ENCODE data around the gene PPM1F. TPM values are rescaled to one million over a fixed set of nuclear protein-coding genes. Genes with fewer than 3 reads are reported as not detected.
A peak's percentile ranks its signal among the peaks of the same experiment; 100 is the strongest.

Gene PPM1F
- total RNA-seq, 1 donor from 2014 or later: 8.4 TPM

DNA sequence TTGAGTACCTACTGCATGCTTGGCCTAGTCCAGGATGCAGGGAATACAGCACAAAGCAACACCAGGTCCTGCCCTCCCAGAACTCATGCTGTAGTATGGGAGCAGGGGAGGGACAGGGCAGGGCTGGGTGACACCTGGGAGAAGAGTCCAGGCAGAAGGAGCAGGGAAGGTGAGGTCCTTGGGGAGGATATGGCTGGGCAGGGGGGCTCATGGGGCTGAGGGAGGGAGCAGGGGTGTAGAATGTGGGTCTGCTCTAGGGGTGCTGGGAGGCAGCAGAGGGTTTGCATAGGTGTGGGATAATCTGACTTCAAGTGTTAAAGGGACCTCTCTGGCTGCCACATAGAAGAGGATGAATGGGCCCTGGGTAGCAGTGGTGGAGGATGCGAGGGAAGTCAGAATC is 25.2 kb upstream of the PPM1F start:
- ATAC-seq: no peak
- DNase-seq (ENCODE audit: low spot score): no peak

DNA sequence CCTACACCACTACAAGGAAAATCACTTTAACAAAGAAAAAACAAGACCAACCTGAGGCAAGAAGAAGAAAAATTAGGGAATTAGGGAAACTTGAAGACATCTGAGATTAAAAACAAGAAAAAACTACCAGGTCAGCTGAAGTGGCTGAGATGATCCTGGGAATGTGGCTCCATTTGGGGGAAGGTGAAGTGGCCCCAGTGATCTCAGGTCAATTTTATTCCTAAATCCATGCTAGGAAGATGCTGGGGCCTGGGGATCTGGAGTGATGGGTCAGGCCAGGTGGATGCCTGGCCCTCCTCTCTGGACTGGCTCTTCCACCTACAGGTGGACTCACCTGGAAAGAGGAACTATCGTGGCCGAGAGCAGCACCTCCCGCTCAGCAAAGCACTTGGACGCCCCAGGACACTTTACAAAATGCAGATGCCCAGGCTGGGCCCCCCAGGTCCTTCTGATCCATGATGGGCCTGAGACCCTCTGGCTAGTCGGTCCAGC is 23.3 kb upstream of the PPM1F start:
- DNase-seq (ENCODE audit: low spot score): no peak
- no peak for ATAC-seq

DNA sequence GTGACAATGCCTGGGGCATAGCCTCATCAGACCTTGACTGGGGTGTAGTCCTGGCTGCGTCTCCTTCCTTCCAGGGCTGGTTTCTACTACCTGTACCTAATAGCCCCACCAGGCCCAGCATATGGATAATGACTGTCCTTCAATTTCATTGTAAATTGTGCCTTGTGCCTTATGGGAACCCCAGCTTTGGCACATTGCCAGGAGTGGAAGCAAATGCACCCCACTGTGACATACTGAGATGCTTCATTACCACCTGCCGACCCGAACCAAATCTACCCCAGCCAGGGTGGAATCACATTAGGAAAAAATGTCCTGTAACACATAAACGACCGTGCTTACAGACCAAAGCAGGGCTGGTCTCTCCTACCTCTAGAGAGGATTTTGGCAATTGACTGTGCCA is 22.6 kb upstream of the PPM1F start:
- DNase-seq (ENCODE audit: low spot score): no peak
- ATAC-seq: no peak

DNA sequence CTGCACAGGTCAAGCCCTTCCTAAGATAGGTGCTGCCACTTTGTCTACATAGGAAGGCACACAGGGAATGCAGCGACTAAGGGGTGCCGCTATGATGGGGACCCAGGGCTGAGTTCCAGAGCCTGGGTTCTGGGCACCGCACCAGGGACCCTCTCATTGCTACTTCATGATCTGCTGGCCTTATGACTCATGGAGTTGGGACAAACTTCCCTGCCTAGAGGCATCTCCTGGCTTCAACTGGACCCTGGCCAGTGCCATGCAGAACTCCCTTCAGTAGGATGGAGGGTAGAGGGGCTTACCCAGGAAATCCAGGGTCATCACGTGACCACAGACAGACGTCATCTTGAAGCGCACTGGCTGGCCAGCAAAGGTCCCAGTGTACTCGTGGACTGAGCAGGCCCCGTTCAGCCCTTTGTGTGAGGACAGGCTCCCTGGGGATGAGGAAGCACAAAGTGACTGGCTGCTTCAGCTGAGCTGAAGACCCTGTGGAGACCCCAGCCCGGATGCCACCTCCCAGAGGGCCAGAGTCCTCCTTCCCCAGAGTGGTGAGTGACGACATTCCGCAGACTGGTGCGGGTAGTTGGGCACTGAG is 21.5 kb upstream of the PPM1F start:
- ATAC-seq: no peak
- no peak for DNase-seq (ENCODE audit: low spot score)

DNA sequence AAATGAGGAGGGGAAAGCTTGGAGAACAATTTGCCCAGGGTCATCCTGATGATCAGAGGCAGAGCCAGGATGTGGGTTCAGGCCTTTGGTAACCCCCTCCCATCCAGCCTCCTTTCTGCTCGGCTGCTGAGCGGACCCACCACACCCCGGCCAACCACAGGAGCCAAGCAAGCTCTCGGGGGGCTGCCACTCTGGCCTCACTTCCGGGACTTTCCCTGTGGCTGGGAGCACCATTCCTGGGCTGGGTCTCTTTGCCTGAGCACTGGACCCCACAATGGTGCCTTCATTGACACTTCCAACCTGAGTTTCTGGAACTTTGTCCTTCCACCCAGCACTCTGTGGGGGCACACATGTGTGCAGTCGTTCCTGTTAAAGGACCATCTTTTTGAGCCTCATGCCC is 20.2 kb upstream of the PPM1F start:
- ATAC-seq (no peak), DNase-seq (ENCODE audit: low spot score) (no peak)

DNA sequence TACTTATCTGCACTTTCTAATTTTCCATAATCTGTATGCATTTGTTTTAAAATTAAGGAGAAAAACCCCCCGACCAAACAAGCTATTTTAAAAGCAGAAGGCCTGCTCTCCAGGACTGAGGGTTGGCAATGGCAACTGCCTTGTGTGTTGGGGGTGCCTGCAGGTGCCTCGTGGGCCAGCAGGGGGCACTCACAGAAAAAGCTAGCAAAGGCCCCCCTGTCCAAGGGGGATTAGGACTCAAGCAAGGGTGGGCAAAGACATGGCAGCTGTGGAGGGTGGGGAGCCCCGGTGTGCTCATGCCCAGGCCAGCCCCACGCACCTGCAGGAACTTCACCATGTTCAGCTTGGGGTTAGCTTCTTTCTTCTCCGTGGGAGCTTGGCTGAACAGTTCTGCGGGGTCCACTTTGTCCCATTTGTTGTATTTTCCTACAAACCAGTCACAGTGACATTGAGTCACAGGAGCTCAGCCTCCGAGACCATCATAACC is 19.7 kb upstream of the PPM1F start:
- DNase-seq (ENCODE audit: low spot score) (no peak), ATAC-seq (peak; percentile 79)

DNA sequence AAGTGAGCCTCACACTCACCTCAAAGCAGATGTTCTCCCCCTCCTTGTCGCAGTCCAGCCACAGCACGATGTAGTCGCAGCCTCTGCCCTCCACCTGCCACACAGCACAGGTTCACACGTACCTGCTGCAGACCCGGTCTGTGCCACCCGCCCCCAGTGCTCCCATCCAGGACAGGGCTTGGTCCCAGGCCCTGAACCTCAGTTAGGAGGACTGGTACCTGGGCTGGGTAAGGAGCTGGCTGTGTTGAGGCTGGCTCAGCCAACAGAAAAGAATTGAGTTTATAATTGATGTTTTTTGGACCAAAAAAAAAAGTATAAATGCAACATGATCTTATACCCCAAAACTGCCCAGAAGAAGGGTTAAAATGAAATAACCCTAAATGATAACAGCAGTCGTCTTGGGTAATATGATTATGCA is 19.2 kb upstream of the PPM1F start:
- ATAC-seq (no peak), DNase-seq (ENCODE audit: low spot score) (no peak)

DNA sequence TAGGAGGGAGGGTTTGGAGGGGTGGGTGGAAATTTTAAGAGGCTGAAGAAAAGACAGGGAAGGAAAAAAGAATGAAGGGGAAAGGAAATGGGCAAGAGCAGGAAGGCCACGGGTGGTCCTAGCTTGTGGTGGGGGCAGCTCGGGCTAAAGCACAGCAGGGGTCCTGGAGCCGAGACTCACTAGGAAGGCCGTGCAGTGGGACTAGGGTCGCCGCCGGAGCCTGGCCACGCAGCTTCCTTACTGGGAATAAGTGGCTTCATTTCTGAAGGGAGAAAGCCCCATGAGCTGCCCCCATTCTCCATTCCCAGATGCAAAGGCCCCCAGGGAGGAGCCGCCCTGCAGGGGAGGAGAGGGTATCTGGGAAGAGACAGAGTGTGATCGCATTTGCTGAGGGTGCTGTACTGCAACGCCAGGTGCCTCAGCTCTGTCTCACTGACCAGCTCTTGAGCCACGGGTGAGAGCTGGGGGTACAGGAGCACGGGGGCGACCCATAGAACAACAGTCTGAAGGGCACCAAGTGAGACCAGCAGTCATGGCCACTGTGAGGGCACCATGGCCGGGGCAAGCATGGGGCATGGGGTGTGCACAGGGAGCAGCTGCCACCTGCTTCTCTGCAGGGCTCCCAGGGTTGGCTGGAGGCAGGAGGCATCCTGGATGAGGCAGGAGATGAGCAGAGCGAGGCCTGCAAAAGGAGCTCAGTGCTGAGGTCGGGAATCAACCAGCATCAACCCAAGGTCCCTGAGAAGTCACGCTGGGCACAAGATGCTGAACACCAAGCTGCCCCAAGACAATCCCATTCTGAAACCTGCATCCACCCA is 18.4 kb upstream of the PPM1F start:
- DNase-seq (ENCODE audit: low spot score) (no peak), ATAC-seq (no peak)

DNA sequence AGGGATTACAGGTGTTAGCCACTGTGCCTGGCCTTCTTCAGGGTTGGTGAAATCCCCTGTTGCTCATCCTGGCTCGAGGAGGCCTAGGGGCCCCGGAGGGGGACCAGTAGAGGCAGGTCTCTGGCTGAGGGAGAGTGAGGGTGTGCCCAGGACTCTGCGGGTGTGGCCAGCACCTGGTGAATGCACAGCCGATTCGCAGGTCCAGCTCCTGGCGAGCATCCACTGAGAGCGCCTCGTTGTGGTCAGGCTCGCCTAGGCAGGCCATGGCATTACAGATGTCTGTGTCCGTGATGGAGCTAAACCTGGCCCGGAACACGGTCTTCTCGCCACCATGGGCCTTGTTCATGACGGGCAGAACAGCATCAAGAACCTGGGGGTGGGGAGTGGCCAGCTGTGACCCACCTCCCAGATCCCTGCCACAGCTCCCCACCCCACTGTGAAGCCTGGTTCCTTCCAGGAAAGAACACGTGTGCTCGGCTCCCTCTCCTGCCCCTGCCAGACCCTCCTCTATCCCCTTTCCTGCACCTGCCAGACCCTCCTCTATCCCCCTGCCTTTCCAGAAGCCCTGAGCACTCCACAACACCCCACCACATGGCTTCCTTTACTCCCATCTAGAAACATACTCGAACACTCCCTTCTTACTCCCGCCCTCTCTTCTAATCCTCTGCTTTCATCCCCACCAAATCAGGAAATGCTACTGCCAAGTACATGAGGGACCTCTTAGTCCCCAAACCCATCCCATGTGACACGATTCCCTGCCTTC is 17.6 kb upstream of the PPM1F start:
- ATAC-seq: no peak

DNA sequence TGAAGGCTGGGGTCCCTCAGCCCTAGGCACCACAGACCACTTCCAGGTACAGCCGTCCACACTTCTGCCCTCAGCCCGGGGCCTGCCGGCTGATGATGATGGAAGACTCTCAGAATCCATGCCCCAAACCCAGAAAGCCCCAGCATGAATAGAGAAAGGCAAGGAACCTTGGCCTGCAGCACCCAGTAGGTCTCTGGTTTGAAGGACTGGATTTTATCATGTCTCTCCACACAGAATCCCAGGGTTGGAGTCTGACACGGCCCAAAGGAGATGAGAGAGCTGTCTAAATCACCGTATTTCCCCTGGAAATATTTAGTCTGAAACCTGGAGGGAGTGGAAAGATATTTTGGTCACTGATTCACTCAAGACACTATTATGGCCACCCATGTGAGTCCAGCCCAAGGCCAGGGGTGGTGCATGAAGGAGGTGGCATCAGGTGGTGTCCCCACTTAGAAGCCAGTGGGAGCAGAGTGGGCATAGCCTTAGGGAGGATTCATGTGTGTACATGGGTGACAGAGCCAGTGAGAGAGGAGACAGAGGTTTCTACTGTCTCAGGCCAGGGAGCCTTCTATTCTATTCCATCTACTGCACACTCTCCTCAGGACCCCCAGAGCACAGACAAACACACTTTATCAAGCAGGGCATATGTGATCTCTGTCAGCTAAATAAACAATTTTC is 15.9 kb upstream of the PPM1F start:
- DNase-seq (ENCODE audit: low spot score): no peak
- no peak for ATAC-seq

More for the DNA sequence above, 17.6 kb upstream of the PPM1F start:
- no peak for DNase-seq (ENCODE audit: low spot score)

DNA sequence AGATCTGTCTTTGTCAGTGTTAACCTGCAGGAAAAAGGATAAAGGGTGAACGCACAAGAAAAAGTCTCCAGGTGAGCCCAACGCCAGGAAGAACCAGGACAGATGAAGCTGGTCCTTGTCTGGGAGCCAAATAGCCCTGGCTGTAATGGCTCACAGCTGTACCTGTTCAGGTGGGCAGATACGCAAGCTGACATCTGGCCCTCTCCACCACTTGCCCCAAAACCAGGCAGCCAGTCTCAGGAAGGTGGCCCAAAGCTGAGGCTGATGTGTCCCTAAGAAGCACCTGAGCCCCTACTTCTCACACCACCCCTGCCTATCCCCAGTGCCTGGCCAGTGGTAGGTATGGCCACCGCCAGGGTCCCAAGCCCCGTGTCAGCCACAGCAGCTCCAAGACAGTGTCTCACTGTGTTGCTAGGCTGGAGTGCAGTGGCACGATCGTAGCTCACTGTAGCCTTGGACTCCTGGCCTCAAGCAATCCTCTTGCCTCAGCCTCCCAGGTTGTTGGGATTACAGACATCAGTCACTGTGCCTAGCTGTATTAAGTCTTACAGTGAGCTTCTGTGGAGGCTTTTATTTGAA is 15.1 kb upstream of the PPM1F start:
- ATAC-seq (no peak), DNase-seq (ENCODE audit: low spot score) (no peak)

DNA sequence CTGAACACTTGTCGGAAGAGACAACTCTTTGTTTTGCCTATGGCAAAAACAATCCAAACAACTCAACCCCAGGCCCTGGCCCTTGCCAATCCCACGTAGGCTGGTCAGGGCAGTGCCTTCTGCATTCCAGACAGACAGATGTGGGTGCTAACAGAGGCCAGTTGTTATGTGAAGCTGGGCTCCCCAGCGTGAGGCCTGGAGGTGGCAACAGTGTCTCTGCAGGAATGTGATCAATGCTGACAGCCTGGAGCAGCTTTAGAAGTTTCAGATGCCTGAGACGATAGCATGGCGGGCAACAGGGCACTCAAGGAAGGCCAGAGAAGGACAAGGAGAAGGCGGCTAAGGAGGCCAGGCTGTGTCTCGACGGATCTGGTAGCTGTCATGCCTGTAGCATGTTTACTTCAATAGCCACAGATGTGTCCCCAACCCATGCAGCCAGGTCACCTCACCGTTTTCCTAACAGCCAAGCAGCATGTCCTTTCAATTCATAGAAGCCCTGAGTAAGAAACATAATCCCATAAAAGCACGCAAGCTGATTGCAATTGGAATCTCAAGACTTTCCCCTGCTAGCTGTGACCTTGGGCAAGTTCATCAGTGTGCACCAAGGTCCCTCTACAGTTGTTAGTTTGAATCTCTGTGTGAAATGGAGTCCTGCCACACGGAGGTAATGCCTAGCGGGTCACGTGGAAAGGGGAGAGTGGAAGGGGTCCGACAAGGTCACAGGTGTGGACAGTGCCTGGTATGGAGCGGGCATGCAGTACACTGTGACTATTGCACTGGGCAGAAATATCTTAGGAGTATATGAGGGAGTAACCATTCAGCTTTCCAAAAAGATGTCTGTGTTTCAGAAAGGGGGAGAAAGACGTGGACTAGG is 14.2 kb upstream of the PPM1F start:
- no peak for ATAC-seq

DNA sequence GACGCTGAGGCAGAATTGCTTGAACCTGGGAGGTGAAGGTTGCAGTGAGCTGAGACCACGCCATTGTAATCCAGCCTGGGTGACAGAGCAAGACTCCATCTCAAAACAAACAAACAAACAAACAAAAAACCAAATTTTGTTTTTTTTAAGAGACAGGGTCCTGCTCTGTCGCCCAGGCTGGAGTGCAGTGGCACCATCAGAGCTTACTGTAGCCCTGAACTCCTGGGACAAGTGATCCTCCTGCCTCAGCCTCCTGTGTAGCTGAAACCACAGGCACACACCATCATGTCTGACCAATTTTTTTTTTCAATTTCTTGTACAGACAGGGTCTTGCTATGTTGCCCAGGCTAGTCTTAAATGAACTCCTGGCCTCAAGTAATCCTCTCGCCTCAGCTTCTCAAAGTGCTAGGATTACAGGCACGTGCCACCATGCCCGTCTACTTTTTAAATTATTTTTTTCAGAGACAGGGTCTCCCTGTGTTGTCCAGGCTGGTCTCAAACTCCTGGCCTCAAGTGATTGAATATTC is 13.2 kb upstream of the PPM1F start:
- no peak for ATAC-seq
- no peak for DNase-seq (ENCODE audit: low spot score)

More for the DNA sequence above, 14.2 kb upstream of the PPM1F start:
- no peak for DNase-seq (ENCODE audit: low spot score)

DNA sequence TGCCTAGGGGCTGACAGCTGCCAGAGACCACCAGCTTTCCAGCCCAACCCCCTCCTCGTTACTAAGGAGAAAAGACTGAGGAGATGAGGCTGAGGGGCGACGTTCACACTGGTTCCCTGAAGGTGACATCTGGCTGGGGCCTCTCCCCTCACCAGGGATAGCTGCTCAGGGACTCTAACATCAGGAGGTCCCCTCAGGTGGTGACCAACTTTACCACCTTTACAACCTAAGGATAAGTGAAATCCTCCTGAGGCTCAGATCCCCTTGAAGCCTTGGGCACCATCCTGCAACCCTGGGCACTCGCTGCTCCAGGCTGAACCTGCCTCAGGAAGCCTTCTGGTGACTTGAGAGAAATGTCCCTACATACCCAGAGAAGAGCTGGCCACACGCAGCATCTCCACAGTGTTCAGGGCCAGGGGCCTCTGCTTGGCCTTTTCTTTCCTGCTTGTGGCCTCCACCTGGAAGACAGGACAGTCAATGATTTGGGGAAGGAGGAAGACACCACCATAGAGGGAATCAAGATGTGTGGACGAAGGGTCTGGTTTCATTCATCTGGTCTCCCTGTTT is 12.4 kb upstream of the PPM1F start:
- DNase-seq (ENCODE audit: low spot score): no peak
- no peak for ATAC-seq

DNA sequence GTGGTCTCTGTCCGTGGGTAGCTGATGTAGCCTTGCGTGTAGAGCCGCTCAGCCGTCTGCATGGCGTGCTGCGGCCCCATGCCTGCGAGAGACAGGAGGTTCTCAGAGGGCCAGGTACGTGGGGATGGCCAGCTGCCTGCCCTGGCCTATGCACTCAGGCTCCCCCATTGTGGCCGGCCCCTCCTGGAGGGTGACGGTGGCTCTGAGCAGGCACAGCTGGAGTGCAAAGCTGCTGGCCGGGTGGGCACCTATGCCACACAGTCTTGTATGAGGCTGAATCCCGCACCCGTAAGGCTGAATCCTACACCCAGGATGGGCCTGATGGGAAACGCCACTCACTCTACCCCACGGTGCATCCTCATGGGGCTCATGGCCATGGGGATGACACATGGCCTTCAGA is 11.6 kb upstream of the PPM1F start:
- DNase-seq (ENCODE audit: low spot score) (no peak), ATAC-seq (no peak)

DNA sequence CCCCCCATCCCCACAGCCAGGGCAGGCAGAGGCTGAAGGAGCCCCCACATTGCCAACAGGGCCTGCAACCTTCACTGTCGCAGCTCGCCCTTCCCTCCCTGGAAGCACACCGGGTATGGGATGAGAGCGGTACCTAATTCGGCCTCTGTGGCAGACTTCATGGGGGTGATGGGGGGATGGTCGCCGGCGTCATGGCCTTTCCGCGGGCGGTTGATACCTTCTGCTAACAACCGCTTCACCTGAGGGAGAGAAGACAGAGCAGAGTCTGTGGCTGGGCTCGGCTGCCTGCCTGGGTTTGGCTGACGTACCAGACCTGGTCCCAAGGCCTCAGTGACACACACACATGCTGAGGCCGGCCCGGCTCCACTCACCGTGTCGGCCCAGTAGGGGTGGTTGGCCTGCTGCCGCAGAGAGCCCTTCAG is 11.2 kb upstream of the PPM1F start:
- DNase-seq (ENCODE audit: low spot score) (no peak), ATAC-seq (no peak)

DNA sequence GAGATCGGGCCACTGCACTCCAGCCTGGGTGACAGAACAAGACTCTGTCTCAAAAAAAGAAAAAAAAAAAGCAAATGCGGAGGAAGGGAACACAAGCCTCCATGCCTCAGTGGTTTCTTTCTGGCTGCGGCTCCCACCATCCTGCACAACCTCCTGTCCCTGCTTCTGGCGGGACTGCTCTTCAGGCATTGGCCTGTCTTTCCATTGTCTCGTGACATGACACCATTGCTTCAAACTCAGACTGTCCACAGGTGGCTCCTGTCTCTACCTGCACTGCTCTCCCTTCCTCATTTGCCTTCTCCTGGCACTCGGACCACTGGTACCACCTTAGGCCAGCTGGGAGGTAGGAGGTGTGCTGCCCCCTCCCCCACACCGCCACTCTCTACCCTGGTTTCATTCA is 10.6 kb upstream of the PPM1F start:
- ATAC-seq (no peak), DNase-seq (ENCODE audit: low spot score) (no peak)

DNA sequence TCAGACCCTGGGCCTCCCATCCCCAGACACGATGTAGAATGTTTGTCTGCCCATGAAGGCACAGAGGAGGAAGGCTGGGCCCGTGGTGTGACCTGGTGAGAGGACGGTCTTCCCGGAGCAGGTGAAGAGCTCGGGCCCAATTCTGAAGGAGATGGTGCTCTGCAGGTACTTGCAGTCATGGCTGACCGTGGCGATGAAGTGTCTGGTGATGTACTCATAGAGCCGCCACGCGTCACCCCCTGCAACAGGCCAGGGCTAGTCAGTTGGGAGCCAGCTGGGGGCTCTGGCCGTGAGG is 10.0 kb upstream of the PPM1F start:
- ATAC-seq (no peak), DNase-seq (ENCODE audit: low spot score) (no peak)

Data from left lobe of liver (tissue), 2 donors.